H9 (cell line): ENCODE measurements around the gene TMEM270. TPM values are rescaled to one million over a fixed set of nuclear protein-coding genes. Genes with fewer than 3 reads are reported as not detected.
"Not testable (repeated sequence)": the region's sequence is repeated elsewhere in the genome, so short reads cannot be mapped to it uniquely, and the experiment has no call there.

Experiments used
- DNase-seq: peaks from one replicate; pipeline ENCODE4 v3.0.0-alpha.2; 2017
- H2AFZ ChIP-seq: one replicate; pipeline ENCODE4 v1.6.1; 2013; ENCODE audit warnings: mild to moderate bottlenecking, low read length, control low read depth, moderate library complexity
- H2AK5ac ChIP-seq: 2 replicates; pipeline ENCODE4 v1.6.1; 2013; ENCODE audit warnings: low read length, control low read depth, mixed read lengths; ENCODE audit not compliant: insufficient read length
- H2BK120ac ChIP-seq: one replicate; pipeline ENCODE4 v1.6.1; 2013; ENCODE audit warnings: low read depth, mild to moderate bottlenecking, low read length, control low read depth, inconsistent platforms; ENCODE audit not compliant: poor library complexity, severe bottlenecking
- H2BK12ac ChIP-seq: 2 replicates; pipeline ENCODE4 v1.6.1; 2013; ENCODE audit warnings: low read length, control low read depth, mixed read lengths, low read depth; ENCODE audit not compliant: insufficient read length
- H2BK15ac ChIP-seq: 2 replicates; pipeline ENCODE4 v1.6.1; 2013; ENCODE audit warnings: low read depth, low read length, control low read depth
- H2BK20ac ChIP-seq: one replicate; pipeline ENCODE4 v1.6.1; 2013; ENCODE audit warnings: low read depth, mild to moderate bottlenecking, low read length, control low read depth, inconsistent platforms; ENCODE audit not compliant: poor library complexity, severe bottlenecking
- H2BK5ac ChIP-seq: 2 replicates; pipeline ENCODE4 v1.6.1; 2013; ENCODE audit warnings: low read length, control low read depth, mixed read lengths; ENCODE audit not compliant: insufficient read length
- H3K14ac ChIP-seq: 2 replicates; pipeline ENCODE4 v1.6.1; 2013; ENCODE audit warnings: low read length, control low read depth; ENCODE audit not compliant: insufficient read depth
- H3K18ac ChIP-seq: 2 replicates; pipeline ENCODE4 v1.6.1; 2013; ENCODE audit warnings: low read depth, mild to moderate bottlenecking, mixed read lengths, low read length, control low read depth; ENCODE audit not compliant: insufficient read length
- H3K23ac ChIP-seq: 2 replicates; pipeline ENCODE4 v1.6.1; 2013; ENCODE audit warnings: low read length, control low read depth, mixed read lengths, low read depth; ENCODE audit not compliant: insufficient read length
- H3K23me2 ChIP-seq: 2 replicates; pipeline ENCODE4 v1.6.1; 2013; ENCODE audit warnings: low read depth, mild to moderate bottlenecking, mixed read lengths, low read length, control low read depth; ENCODE audit not compliant: insufficient read length, poor library complexity, severe bottlenecking
- H3K27ac ChIP-seq: 2 replicates; pipeline ENCODE4 v1.5.1; 2013; ENCODE audit warnings: low read length, control low read depth, mixed read lengths, low read depth; ENCODE audit not compliant: insufficient read length
- H3K27me3 ChIP-seq: 2 replicates; pipeline ENCODE4 v1.6.1; 2013; ENCODE audit warnings: low read length, control low read depth, inconsistent platforms; ENCODE audit not compliant: insufficient read depth
- H3K4ac ChIP-seq: 2 replicates; pipeline ENCODE4 v1.6.1; 2013; ENCODE audit warnings: low read depth, mild to moderate bottlenecking, control low read depth, inconsistent platforms, low read length, moderate library complexity
- H3K4me1 ChIP-seq: 2 replicates; pipeline ENCODE4 v1.6.1; 2013; ENCODE audit warnings: low read length, control low read depth, inconsistent platforms; ENCODE audit not compliant: insufficient read depth
- H3K4me2 ChIP-seq: 2 replicates; pipeline ENCODE4 v1.6.1; 2013; ENCODE audit warnings: low read length, control low read depth, mixed read lengths; ENCODE audit not compliant: insufficient read length, insufficient read depth
- H3K56ac ChIP-seq: 2 replicates; pipeline ENCODE4 v1.6.1; 2013; ENCODE audit warnings: low read depth, mild to moderate bottlenecking, mixed read lengths, low read length, control low read depth; ENCODE audit not compliant: insufficient read length
- H3K79me1 ChIP-seq: 2 replicates; pipeline ENCODE4 v1.6.1; 2013; ENCODE audit warnings: low read depth, mild to moderate bottlenecking, moderate library complexity, low read length, control low read depth, inconsistent platforms; ENCODE audit not compliant: insufficient read depth, poor library complexity, severe bottlenecking
- H3K79me2 ChIP-seq: 2 replicates; pipeline ENCODE4 v1.6.1; 2013; ENCODE audit warnings: low read length, control low read depth, inconsistent platforms; ENCODE audit not compliant: insufficient read depth
- H3K9ac ChIP-seq: 2 replicates; pipeline ENCODE4 v1.6.1; 2013; ENCODE audit warnings: low read length, control low read depth, mixed read lengths; ENCODE audit not compliant: insufficient read length; ENCODE audit errors: extremely low read depth
- H3K9me3 ChIP-seq: one replicate; pipeline ENCODE4 v1.6.1; 2013; ENCODE audit warnings: low read depth, low read length, inconsistent platforms; ENCODE audit not compliant: control insufficient read depth
- H3T11ph ChIP-seq: one replicate; pipeline ENCODE4 v1.6.1; 2013; ENCODE audit warnings: mild to moderate bottlenecking, low read length, control low read depth, inconsistent platforms
- H4K20me1 ChIP-seq: one replicate; pipeline ENCODE4 v1.6.1; 2013; ENCODE audit not compliant: control insufficient read depth, insufficient read length, insufficient read depth
- H4K5ac ChIP-seq: 2 replicates; pipeline ENCODE4 v1.6.1; 2013; ENCODE audit warnings: low read depth, mild to moderate bottlenecking, mixed read lengths, low read length, control low read depth; ENCODE audit not compliant: insufficient read length
- H4K8ac ChIP-seq: replicated peaks from 2 replicates; pipeline ENCODE4 v1.6.1; 2013; ENCODE audit warnings: low read length, control low read depth, mixed read lengths, low read depth; ENCODE audit not compliant: insufficient read length
- H4K91ac ChIP-seq: 2 replicates; pipeline ENCODE4 v1.6.1; 2013; ENCODE audit warnings: low read depth, mild to moderate bottlenecking, moderate library complexity, mixed read lengths, low read length, control low read depth; ENCODE audit not compliant: insufficient read length
- H3K27ac Mint-ChIP-seq, 3 experiments: 2 replicates in 2 of 3; 3 replicates in 1 of 3; pipeline ENCODE4 v1.8.0; 2020 to 2021; ENCODE audit warnings: mixed read lengths in 3 of 3, mild to moderate bottlenecking in 1 of 3, moderate library complexity in 1 of 3
- H3K27me3 Mint-ChIP-seq: 2 replicates; pipeline ENCODE4 v1.8.0; 2021; ENCODE audit warnings: low read depth, mild to moderate bottlenecking, moderate library complexity, mixed read lengths
- H3K36me3 Mint-ChIP-seq, 3 experiments: 2 replicates in 2 of 3; 3 replicates in 1 of 3; pipeline ENCODE4 v1.8.0; 2020 to 2021; ENCODE audit warnings: low read depth in 3 of 3, mixed read lengths in 3 of 3; ENCODE audit not compliant: insufficient read depth in 1 of 3
- H3K4me1 Mint-ChIP-seq, 2 experiments: 2 replicates each; pipeline ENCODE4 v1.8.0; 2020; ENCODE audit warnings: mixed read lengths in 2 of 2
- H3K4me3 Mint-ChIP-seq, 2 experiments: 2 replicates in 1 of 2; 3 replicates in 1 of 2; pipeline ENCODE4 v1.8.0; 2020 to 2021; ENCODE audit warnings: mild to moderate bottlenecking in 2 of 2, mixed read lengths in 2 of 2, moderate library complexity in 1 of 2
- H3K9me3 Mint-ChIP-seq, 2 experiments: 2 replicates in 1 of 2; 3 replicates in 1 of 2; pipeline ENCODE4 v1.8.0; 2020; ENCODE audit warnings: mild to moderate bottlenecking in 2 of 2, mixed read lengths in 2 of 2, moderate library complexity in 1 of 2
- WGBS: extraction: QIAGEN DNeasy Blood & Tissue Kit; methylation state at CpG from one replicate; pipeline ENCODE4 v1.1.7; 2013; ENCODE audit warnings: missing lambda C conversion rate, low lambda C conversion rate, mixed read lengths; ENCODE audit not compliant: insufficient read length; ENCODE audit errors: extremely low coverage; 5-methylcytosine and 5-hydroxymethylcytosine counted together
- total RNA-seq: library from RNA; stranded (reverse); gene quantifications from 2 replicates; pipeline ENCODE4 v1.2.1, GENCODE V29; 2021
- TF ChIP-seq, protein P1 (sequence below): fragments of 200-600 bp; sonication (generic); conservative IDR thresholded peaks from 3 replicates; pipeline ENCODE4 v1.8.0; 2021; ENCODE audit warnings: antibody characterized with exemption, mild to moderate bottlenecking

Gene TMEM270
- total RNA-seq, 1 experiment from 2014 or later, result not detected

DNA sequence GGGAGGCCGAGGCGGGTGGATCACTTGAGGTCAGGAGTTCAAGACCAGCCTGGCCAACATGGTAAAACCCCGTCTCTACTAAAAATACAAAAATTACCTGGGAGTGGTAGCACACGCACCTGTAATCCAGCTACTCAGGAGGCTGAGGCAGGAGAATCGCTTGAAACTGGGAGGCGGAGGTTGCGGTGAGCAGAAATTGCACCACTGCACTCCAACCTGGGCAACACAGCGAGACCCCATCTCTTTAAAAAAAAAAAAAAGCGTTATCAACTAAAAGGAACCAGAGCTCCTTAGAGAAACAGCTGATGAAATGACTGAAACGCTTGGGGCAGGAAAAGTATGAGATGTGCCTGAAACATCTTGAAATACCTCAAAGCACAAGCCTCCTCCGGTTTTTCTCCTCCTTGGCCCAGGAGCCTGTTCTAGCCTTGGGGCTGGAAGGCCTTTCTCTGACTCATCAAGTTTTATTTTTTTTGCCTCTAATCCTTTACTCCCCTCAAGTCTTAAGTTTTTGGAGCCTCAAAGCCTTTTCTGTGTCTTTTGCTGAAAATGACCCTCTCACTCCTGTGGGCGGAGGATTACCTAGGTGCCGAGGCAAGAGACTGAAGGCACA lies 16.0 kb upstream of the TMEM270 start:
- Mint-ChIP-seq H3K4me1 (peaks cover 28 to 42% of the 10 kb centered on the region in 2 experiments), H3K9me3 (peaks cover 2 to 7% of the 10 kb centered on the region in 2 experiments; a peak in 2 of 5 replicates), H3K27ac (no peak overlapping the region), H3K36me3 (peaks cover 0 to 12% (median 0%) of the 10 kb centered on the region in 3 experiments; a peak in 4 of 7 replicates), H3K27me3 (peaks cover 3% of the 10 kb centered on the region; the same call in 1 of the 2 replicates), H3K4me3 (no peak overlapping the region)
- TF ChIP-seq, protein P1, sequence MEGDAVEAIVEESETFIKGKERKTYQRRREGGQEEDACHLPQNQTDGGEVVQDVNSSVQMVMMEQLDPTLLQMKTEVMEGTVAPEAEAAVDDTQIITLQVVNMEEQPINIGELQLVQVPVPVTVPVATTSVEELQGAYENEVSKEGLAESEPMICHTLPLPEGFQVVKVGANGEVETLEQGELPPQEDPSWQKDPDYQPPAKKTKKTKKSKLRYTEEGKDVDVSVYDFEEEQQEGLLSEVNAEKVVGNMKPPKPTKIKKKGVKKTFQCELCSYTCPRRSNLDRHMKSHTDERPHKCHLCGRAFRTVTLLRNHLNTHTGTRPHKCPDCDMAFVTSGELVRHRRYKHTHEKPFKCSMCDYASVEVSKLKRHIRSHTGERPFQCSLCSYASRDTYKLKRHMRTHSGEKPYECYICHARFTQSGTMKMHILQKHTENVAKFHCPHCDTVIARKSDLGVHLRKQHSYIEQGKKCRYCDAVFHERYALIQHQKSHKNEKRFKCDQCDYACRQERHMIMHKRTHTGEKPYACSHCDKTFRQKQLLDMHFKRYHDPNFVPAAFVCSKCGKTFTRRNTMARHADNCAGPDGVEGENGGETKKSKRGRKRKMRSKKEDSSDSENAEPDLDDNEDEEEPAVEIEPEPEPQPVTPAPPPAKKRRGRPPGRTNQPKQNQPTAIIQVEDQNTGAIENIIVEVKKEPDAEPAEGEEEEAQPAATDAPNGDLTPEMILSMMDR, result no peak
- H3K27ac ChIP-seq, result no peak overlapping the region
- H3K4me2 ChIP-seq, result no peak overlapping the region
- no peak overlapping the region for H2BK12ac ChIP-seq
- no peak overlapping the region for H3K23ac ChIP-seq
- H4K5ac ChIP-seq, result no peak overlapping the region
- H3K4me1 ChIP-seq, result no peaks in the 10 kb centered on the region
- H3K14ac ChIP-seq, result no peak overlapping the region
- DNase-seq, result no peak
- no peaks in the 10 kb centered on the region for H3K9me3 ChIP-seq
- no peak overlapping the region for H2BK15ac ChIP-seq
- no peak overlapping the region for H2BK20ac ChIP-seq
- H2BK5ac ChIP-seq, result no peak overlapping the region
- no peak overlapping the region for H3K9ac ChIP-seq
- peaks cover 3% of the 10 kb centered on the region for H3K23me2 ChIP-seq
- no peaks in the 10 kb centered on the region for H3K79me1 ChIP-seq
- no peak overlapping the region for H4K8ac ChIP-seq
- no peaks in the 10 kb centered on the region for H3K79me2 ChIP-seq
- no peaks in the 10 kb centered on the region for H3K27me3 ChIP-seq
- H3K4ac ChIP-seq, result no peak overlapping the region
- H3T11ph ChIP-seq, result no peak overlapping the region
- H3K18ac ChIP-seq, result no peak overlapping the region
- no peaks in the 10 kb centered on the region for H4K20me1 ChIP-seq
- H2BK120ac ChIP-seq, result no peak overlapping the region
- WGBS, result no CpG with 5 or more reads among the region's 13 CpGs
- no peak overlapping the region for H3K56ac ChIP-seq
- no peak overlapping the region for H2AFZ ChIP-seq
- no peak overlapping the region for H2AK5ac ChIP-seq
- no peak overlapping the region for H4K91ac ChIP-seq

DNA sequence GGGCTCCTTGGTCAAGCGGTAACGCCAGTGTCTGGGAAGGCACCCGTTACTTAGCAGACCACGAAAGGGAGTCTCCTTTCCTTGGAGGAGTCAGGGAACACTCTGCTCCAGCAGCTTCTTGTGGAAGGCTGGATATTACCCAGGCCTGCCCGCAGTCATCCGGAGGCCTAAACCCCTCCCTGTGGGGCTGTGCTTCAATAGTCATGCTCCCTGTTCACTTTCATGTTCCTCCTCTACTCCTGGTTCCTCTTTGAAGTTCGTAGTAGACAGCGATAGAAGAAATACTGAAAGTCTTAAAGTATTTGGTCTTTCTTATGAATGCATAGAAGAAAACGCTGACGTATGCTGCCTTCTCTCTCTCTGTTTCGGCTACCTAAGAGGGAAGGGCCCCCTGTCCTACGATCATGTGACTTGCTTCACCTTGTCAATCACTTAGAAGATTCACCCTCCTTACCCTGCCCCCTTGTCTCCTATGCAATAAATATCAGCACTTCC lies 15.2 kb upstream of the TMEM270 start:
- H3K27ac ChIP-seq, H3K4me3 Mint-ChIP-seq: not testable (repeated sequence)

More for the DNA sequence above, 15.2 kb upstream of the TMEM270 start:
- H2AK5ac ChIP-seq, H2BK120ac ChIP-seq, H3K9ac ChIP-seq, H3K79me1 ChIP-seq, H4K91ac ChIP-seq, H3K14ac ChIP-seq, H3K36me3 Mint-ChIP-seq, H3K23ac ChIP-seq, H3K4ac ChIP-seq, H3K79me2 ChIP-seq, H3T11ph ChIP-seq, H4K20me1 ChIP-seq, H3K27me3 Mint-ChIP-seq, H2BK12ac ChIP-seq, H2BK20ac ChIP-seq, H2AFZ ChIP-seq, H2BK5ac ChIP-seq, H3K23me2 ChIP-seq, H3K4me2 ChIP-seq, H3K4me1 ChIP-seq, DNase-seq, H2BK15ac ChIP-seq, H3K18ac ChIP-seq, H3K27ac Mint-ChIP-seq, H4K8ac ChIP-seq, H3K9me3 Mint-ChIP-seq, H3K9me3 ChIP-seq, H3K56ac ChIP-seq, H4K5ac ChIP-seq, H3K27me3 ChIP-seq: not testable (repeated sequence)
- H3K4me1 Mint-ChIP-seq, result peaks cover 25 to 38% of the 10 kb centered on the region in 2 experiments
- no CpG with 5 or more reads among the region's 12 CpGs for WGBS
